SKM-1 (cell line): Measurements from ENCODE around the gene TRMU.

Experiments used
- DNase-seq: peaks from one replicate; lab custom pipeline; 2025; ENCODE audit not compliant: unreplicated experiment; lab: John Stamatoyannopoulos, UW

Gene TRMU

GRCh38 chr22:46406349-46406748 is 70.8 kb downstream of the TRMU start:
- no peak for DNase-seq

GRCh38 chr22:46406791-46407190 is 71.3 kb downstream of the TRMU start:
- no peak for DNase-seq
